ENCODE measurements around the gene WDR46.
"Not testable (repeated sequence)": the region's sequence is repeated elsewhere in the genome, so short reads cannot be mapped to it uniquely, and the experiment has no call there.

WDR46 gene

GRCh38 chr6:33264015-33264414, 25.0 kb downstream of the WDR46 start:
- no peak for DNase-seq (ENCODE audit: low read depth)

GRCh38 chr6:33262490-33262889, 26.5 kb downstream of the WDR46 start:
- not testable (repeated sequence) for DNase-seq (ENCODE audit: low read depth)

DNA sequence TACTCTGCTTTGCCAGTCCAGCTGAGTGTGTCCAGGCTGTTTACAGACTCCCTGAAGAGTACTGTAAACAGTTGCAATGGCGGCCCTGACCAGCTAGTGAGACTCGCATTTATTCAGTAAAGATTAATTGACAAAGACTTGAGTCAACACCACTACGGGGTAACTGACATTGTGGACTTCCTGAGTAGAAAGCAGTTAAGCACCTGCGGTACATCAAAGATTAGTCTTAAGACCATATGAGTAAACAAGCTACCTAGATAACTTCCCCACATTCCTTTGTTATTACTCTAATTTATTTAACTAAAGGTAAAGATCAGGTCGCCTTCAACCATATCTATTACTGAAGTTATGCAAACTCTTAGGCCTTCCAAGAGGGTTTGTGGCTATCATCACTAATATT, 30.0 kb downstream of the WDR46 start:
- no peak for DNase-seq (ENCODE audit: low read depth)

DNA sequence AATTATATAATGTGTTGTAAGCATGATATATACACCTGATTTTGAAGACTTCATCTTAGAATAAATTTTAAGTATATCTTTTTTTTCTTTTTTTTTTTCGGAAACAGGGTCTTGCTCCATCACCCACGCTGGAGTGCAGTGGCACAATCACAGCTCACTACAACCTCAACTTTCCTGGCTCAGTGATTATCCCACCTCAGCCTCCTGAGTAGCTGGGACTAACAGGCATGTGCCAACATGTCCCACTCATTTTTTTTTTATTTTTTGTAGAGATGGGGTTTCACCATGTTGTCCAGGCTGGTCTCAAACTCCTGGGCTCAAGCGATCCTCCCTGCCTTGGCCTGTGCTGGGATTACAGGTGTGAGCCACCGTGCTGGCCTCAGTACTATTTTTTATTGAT, 34.4 kb downstream of the WDR46 start:
- no peak for DNase-seq (ENCODE audit: low read depth)

DNA sequence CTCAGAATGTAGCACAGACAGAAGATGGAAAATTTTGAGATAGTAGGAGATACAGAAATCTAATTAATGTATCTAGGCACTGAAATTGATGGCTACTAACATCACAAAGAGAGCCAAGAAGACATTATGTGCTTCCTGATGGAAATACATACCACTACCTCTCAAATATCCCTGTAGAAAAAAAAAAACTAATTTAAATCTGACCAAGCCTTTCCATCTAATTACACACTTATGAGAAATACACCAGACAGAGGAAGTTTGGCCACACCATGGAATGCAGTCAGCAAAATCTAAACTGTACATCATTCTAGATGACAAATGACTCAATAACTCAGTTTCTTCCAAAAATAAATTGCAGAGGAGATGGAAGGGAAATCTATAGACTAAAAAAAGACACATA, 36.3 kb downstream of the WDR46 start:
- no peak for DNase-seq (ENCODE audit: low read depth)

- DNase-seq (ENCODE audit: low read depth): no peak
Measured at GRCh38 chr6:33251395-33252012, 37.5 kb downstream of the WDR46 start.

DNA sequence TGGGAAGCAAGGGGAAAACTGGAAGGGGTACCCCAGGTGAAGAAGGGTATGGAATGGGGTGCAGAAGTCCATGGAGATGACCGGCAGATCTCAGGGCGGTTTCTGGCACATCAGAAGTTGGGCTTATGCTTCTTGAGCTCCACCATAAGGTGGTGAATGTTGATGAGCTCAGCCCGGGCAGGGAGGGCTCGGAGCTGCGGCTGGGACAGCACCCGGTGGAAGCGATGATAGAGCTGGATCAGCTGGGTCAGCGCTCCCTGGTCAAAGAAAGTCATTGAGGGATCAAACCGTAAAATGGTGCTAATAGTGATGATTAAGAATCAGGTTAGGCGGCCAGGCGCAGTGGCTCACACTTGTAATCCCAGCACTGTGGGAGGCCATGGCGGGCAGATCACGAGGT, 38.3 kb downstream of the WDR46 start:
- DNase-seq (ENCODE audit: low read depth): no peak

DNA sequence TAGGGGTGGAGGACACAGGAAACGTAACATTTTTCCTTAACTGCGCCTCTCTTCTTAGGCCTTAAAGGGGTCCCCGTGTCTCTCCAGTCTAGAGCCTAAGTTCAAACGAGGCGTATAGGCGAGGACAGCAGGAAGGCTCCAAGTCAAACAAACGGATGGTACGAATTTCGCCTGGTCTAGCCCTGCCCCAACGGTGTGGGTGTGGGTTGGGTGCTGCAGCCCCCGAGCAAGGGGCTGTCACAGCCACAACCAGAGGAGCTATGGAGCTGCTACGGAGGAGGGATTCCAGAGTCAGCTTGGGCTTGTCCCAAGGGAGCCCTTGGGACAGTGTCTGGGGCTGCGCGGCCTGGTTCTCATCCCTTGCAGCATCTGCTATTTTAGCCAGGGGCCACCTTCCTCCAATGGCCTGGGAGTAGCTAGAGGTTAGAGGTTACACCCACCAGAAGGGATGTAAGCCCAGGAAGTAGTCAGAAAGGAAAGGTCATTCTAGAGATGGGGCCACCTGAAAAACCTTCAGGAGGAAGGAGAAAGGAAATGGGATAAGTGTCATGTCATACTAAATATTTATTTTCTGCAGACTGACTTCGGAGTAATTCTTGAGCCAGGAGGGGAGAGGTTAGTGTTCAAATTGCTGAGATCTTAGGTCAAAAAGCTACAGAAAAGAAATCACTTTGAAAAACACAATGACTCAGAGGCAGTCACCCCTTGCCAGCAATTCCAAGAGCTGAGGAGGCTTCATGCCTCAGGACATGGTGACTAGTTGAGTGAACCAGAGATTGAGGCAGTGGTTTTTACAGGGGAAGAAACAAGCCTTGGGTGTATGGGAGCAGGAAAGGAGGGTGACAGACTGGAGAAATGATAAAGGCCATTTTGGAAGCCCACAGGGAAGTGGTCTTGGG, 39.1 kb downstream of the WDR46 start:
- DNase-seq (ENCODE audit: low read depth): no peak

- peak; percentile 96 for DNase-seq (ENCODE audit: low read depth)
Measured at GRCh38 chr6:33248932-33249731, 39.9 kb downstream of the WDR46 start.

GRCh38 chr6:33248643-33248931, 40.5 kb downstream of the WDR46 start:
- peak; percentile 28 for DNase-seq (ENCODE audit: low read depth)

- peak; percentile 71 for DNase-seq (ENCODE audit: low read depth)
Measured at GRCh38 chr6:33247977-33248642, 40.9 kb downstream of the WDR46 start.

DNA sequence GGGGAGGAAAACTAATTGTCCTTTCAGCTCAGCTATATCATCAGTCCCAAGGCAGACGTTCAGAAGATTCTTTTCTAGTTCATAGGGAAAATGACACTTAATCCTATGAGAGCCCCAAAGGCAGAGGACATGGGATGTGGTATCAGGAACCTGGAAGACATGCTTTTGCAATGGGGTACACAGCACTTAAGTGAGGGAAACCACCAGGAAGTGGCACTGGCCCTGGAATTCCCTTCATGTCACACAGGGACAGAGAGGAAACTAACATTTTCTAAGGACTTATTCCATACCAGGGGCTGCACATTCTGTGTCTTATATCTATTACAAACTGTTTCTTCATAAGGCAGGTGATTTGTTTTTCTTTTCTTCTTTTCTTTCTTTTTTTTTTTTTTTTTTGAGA, 45.6 kb downstream of the WDR46 start:
- DNase-seq (ENCODE audit: low read depth): no peak

GRCh38 chr6:33241968-33242367, 47.1 kb downstream of the WDR46 start:
- DNase-seq (ENCODE audit: low read depth): no peak

DNA sequence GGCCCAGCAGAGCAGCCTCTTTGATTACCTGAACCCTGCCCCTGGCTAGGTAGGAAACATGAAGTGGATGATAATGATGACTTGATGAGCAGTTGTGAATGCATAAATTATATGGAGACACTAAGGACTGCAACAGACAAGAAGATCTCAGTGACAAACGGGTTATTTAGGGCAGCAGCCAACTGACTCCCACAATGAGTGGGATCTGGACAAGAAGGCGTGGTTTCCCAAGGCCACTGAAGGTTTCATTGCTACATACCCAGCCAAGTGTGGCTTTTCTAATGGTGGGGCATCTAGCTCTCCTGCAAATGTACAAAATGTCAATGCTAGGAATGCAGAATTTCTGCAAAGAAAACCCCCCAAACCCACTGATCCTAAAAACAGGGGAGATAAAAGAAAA, 51.3 kb downstream of the WDR46 start:
- no peak for DNase-seq (ENCODE audit: low read depth)

DNA sequence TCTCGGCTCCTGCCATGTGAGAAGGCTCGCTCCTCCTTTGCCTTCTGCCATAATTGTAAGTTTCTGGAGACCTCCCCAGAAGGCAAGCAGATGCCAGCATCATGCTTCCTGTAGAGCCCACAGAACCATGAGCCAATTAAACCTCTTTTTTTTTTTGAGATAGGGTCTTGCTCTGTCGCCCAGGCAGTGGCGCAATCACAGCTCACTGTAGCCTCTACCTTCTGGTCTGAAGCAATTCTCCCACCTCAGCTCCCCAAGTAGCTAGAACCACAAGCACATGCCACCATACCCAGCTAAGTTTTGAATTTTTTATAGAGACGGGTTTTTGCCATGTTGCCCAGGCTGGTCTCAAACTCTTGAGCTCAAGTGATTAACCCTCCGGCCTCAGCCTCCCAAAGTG, 52.2 kb downstream of the WDR46 start:
- no peak for DNase-seq (ENCODE audit: low read depth)

DNA sequence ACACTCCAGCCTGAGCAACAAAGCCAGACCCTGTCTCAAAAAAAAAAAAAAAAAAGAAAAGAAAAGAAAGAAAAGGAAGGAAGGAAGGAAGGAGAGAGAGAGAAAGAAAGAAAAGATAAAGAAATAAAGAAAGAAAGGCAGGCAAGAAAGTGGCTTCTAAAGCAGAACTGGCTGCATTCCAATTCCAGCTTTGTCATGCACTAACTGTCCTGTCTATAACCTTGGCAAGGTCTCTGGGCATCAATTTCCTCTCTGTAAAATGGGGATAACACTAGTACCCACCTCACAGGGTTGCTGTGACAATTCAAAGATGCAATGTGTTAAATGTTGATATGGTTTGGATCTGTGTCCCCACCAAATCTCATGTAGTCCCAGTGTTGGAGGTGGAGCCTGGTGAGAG, 52.7 kb downstream of the WDR46 start:
- DNase-seq (ENCODE audit: low read depth): no peak

DNA sequence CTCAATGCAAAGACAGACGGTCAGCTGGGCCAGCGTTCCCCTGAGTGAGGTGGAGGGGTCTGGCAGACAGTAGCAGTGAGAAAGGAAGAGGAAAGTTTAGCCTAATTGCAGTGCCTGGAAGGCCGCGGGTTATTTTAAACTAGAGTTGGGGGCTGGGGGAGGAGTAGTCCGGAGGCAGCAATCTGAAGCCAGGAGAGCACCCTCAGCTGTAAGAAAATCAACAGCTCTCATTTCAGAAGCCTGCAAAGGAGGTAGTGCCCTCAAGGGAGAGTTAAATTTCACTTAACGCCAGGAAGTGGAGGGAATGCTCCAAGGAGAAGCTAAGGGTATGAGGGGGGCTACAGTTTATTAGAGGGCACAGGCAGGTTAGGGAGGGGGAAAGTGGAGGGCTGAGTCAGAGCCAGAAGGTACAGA, 53.8 kb downstream of the WDR46 start:
- no peak for DNase-seq (ENCODE audit: low read depth)

Data from T-helper 22 cell (primary cell).